K562 (cell line): ENCODE data around the gene CROCC2. TPM values are rescaled to one million over a fixed set of nuclear protein-coding genes. Genes with fewer than 3 reads are reported as not detected.

ENCODE experiments used
- TSC22D4 ChIP-seq: fragments of 450-650 bp; IDR thresholded peaks from 2 replicates; pipeline ENCODE4 v1.6.1; 2016; ENCODE audit warnings: missing genetic modification characterization, missing biosample characterization, control low read depth
- polyA plus RNA-seq, 8 experiments: library from polyadenylated mRNA; depleted of rRNA in 4 of 8; stranded (reverse) in 5 of 8; unstranded in 3 of 8; fragments of >200 nt; fragmentation: Nextera tagmentation in 2 of 8; fragmentation: Illumina TruSeq in 1 of 8; extraction: Ambion mirVana in 2 of 8; extraction: Trizol in 1 of 8; gene quantifications; 2 replicates each; pipeline versions ENCODE4 v1.2.1 to v1.2.3, GENCODE V29; 2011 to 2014; ENCODE audit warnings: inconsistent platforms in 1 of 8, missing spikeins in 1 of 8
- total RNA-seq, 7 experiments: library from RNA; depleted of rRNA in 6 of 7; stranded (reverse); fragments of >200 nt in 6 of 7; fragmentation: Illumina TruSeq in 2 of 7; extraction: Trizol in 2 of 7; gene quantifications; 2 replicates each; pipeline versions ENCODE4 v1.2.1 to v1.2.3, GENCODE V29; 2011 to 2021; ENCODE audit warnings: low replicate concordance in 1 of 7
- TF ChIP-seq, protein P1 (sequence below), 2 experiments: fragments of 450-650 bp in 1 of 2; sonication (generic) in 1 of 2; formaldehyde crosslinking in 1 of 2; IDR thresholded peaks; 2 replicates each; pipeline versions ENCODE4 v1.7.1 to v1.9.0; 2016 to 2022; ENCODE audit warnings: inconsistent platforms in 1 of 2, mild to moderate bottlenecking in 1 of 2, missing genetic modification reagents in 1 of 2

The CROCC2 gene
- total and polyA plus RNA-seq, 9 of the 15 experiments (the other 6 are each of a cell fraction or from before 2014, with no cell fraction given) = not detected

DNA sequence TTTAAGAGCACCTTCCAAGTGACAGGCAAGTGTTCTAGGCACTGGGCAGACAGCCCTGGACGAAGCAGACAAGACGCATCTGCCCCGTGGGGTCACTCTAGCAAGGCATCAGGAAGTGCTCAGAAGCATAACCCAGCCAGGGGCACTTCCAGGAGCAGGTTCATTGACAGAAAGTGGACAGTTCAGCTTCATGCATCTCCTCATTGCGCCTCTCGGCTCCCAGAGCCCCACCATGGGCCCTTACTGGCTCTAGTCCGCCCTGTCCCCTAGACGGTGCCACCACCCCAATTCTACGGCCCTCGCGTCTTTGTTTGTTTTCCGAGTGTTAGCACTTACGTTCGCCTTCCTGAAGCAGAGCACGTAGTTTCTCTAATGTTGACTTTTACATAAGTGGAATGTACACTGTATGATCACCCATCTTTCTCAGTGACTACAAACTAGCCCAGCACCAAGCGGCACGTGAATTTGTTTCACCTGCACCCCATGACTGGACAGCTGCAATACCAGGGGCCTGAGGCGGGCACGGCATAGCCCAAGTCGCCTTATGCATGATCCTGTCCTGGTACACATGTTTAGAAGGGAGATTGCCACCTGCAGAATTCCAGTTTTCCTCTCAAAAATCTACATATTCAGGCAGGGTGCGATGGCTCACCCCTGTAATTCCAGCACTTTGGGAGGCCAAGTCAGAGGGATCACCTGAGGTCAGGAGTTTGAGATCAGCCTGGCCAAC, 125.5 kb downstream of the CROCC2 start (continued):
- TF ChIP-seq, protein P1, sequence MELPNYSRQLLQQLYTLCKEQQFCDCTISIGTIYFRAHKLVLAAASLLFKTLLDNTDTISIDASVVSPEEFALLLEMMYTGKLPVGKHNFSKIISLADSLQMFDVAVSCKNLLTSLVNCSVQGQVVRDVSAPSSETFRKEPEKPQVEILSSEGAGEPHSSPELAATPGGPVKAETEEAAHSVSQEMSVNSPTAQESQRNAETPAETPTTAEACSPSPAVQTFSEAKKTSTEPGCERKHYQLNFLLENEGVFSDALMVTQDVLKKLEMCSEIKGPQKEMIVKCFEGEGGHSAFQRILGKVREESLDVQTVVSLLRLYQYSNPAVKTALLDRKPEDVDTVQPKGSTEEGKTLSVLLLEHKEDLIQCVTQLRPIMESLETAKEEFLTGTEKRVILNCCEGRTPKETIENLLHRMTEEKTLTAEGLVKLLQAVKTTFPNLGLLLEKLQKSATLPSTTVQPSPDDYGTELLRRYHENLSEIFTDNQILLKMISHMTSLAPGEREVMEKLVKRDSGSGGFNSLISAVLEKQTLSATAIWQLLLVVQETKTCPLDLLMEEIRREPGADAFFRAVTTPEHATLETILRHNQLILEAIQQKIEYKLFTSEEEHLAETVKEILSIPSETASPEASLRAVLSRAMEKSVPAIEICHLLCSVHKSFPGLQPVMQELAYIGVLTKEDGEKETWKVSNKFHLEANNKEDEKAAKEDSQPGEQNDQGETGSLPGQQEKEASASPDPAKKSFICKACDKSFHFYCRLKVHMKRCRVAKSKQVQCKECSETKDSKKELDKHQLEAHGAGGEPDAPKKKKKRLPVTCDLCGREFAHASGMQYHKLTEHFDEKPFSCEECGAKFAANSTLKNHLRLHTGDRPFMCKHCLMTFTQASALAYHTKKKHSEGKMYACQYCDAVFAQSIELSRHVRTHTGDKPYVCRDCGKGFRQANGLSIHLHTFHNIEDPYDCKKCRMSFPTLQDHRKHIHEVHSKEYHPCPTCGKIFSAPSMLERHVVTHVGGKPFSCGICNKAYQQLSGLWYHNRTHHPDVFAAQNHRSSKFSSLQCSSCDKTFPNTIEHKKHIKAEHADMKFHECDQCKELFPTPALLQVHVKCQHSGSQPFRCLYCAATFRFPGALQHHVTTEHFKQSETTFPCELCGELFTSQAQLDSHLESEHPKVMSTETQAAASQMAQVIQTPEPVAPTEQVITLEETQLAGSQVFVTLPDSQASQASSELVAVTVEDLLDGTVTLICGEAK (IDR thresholded peaks at IDR 0.05) = no peak
- TF ChIP-seq, protein P1 (CRISPR knock-in tag; IDR thresholded peaks at IDR 0.05) = no peak
- no peak for TF ChIP-seq TSC22D4 (tag)
- TF ChIP-seq, all 486 proteins: peak for 0
